ENCODE results near the gene SERP2. TPM values are rescaled to one million over a fixed set of nuclear protein-coding genes. Genes with fewer than 3 reads are reported as not detected.

The SERP2 gene
- total RNA-seq, 2 donors from 2014 or later: 3.2 to 6.4 TPM

DNA sequence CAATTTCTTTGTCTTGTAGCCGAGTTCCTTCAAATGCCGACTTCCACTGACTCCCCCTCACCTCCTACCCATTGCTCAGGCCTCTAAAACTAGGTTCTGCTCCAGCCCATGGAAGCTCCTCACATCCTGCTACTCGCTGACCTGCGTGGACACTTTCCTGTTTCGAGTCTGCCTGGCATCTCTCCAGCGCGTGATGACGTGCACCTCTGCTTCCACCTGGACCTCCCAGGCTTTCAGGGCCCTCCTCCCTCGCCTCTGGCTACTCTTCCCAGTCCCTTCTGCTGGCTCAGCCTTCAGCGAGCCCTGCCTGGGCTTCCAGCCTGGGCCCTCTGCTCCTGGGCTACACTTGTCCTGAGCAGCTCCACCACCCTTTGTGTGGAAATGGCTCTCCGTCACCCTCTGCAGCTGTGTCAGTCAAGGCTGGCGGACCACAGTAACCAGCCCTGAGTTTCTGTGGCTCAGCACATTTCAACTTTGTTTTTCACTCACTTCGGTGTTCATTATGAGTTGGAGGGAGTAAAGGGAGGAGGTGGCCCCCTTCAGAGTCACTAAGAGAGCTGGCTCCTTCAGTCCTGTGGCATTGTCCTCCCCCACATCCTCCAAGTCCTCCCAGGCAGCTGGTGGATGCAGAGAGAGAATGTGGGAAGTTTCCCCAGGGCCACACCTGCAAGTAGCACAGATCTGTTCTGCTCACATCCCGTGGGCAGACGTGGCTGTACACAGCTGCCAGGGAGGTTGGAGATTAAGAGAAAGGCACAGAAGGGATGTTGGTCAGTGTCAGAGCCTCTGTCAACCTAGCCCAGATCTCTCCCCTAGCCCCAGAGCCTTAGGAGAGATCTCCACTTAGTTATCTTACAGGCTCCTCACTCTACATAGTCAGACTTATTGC is 49.4 kb downstream of the SERP2 start:
- intact Hi-C loops (cut with DNase I, micrococcal nuclease): no loop called here
- no peak for ATAC-seq
- no peak for DNase-seq

GRCh38 chr13:44423824-44424223 is 50.2 kb downstream of the SERP2 start:
- intact Hi-C loops (cut with DNase I, micrococcal nuclease): no loop called here
- no peak for ATAC-seq

DNA sequence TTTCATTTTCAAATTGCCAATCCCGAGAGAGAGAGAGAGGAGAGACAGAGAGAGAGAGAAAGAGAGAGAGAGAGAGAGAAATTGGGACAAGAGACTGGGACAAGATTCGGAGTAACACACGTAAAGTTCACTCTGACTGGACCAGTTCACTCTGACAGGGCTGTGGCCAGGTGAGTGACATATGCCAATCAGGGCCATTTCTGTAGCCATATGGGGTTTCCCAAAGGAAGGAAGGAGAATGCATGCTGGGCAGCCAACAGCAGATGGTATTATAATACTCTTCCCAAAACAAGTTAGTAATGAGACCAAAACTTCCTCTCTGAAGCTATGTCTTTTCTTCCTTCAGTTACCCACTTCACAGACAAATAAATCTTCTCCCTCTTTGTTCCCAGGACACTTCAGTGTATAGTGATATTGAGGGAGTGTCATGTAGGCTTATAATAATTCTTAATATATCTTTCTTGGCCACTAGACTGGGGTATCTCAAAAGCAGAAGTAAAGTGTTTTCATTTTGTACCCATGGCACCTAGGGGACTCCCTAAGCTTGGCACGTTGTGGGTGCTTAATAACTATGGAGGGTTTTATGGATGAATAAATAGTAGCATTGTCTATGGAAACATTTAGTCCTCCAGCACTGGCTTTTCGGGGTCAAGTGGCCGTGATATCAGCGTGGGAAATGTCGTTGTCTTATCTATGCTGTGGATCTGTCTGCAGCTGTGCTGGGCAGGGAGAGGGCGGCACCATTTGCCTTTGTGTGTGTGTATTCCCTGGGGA is 51.6 kb downstream of the SERP2 start:
- intact Hi-C loops (cut with DNase I, micrococcal nuclease): no loop called here
- no peak for ATAC-seq
- DNase-seq: no peak

More at GRCh38 chr13:44423824-44424223, 50.2 kb downstream of the SERP2 start:
- DNase-seq: no peak

DNA sequence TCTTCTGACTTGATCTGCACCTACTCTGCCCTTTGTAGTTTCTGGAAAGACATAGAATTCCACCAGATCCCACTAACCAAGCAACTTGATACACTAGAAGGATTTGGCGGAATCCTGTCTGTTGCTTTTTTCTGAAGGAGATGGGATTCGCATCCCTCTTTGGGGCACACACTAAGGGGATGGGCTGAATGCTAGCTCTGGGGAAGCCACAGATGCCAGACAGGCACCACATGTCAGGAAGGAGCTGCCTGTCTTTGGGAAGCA is 52.1 kb downstream of the SERP2 start:
- ATAC-seq (no peak), DNase-seq (no peak)
- intact Hi-C loops (cut with DNase I, micrococcal nuclease): no loop called here

- DNase-seq: no peak
- intact Hi-C loops (cut with DNase I, micrococcal nuclease): no loop called here
- ATAC-seq: no peak
Observed at GRCh38 chr13:44426461-44426860, 52.8 kb downstream of the SERP2 start.

DNA sequence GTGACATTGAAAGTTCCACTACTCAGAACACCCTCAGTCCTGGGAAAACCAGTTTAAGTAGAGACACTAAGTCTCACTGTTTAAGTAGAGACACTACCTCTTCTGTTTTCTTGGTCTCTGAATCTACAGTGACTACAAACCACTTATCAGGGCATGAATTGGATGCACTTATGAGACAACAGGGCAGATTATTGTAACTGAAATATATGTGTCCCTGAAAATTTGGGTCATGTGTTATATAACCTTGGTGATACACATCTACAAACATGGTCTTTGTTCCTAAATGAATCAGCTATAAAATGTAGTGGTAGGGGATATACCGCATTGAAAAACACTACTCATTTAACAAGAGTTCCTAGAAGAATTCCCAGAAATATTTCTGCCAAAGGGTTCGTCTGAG is 55.7 kb downstream of the SERP2 start:
- ATAC-seq: no peak
- intact Hi-C loops (cut with DNase I, micrococcal nuclease): no loop called here
- DNase-seq: no peak

- intact Hi-C loops (cut with DNase I, micrococcal nuclease): loop anchor here in 1 of 2 donors (10.0 kb wide), 1 partner anchor 126 kb away; no protein-coding TSS in a partner anchor
- ATAC-seq (peak; percentile 66), DNase-seq (peak; percentile 52 to 71)
Observed at GRCh38 chr13:44431150-44431549, 57.5 kb downstream of the SERP2 start.

GRCh38 chr13:44432650-44433049 is 59.0 kb downstream of the SERP2 start:
- ATAC-seq: no peak
- intact Hi-C loops (cut with DNase I, micrococcal nuclease): loop anchor here in 1 of 2 donors (10.0 kb wide), 1 partner anchor 128 kb away; no protein-coding TSS in a partner anchor
- no peak for DNase-seq

DNA sequence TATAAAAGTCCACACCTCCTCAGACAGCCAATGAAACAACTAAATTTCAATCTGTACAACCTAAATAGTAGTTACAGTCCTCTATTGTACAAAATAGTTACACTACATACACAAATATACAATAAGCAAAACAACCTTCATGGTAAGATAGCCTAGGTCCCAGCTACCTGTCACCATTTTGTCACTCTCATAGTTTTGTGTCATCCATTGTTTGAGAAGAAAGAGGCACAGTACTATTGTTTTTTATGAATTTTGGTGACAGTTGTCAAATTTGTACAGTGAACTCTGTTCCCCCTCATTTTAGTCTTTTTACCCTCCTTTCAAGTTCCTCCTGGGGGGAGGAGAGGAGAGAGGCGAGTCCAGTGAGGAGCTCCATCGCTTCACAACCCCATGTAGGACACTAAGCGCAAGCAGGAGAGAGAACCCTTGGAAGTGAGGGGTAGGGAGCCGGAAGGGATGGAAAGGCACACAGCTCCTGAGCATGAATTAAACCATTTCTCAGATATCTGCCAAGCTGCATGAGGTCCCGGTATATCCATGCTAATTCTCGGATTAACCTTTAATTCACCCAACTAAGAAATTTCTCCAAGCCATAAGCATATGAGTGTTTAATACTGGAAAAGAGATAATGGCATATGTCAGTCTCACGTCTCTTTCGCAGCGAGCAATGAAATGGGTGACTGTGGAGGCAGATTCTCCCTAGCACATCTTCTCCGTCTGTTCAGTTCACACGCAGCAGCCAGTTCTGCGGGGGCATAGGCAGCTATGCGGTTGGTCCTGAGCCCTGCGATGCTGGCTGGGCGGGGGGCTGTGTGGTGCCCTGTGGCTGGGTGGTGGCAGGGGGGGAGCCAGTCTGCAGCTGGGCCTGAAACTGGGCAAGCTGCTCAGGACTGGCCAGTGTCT is 60.5 kb downstream of the SERP2 start:
- DNase-seq: peak in 1 of 2 donors; percentile 47
- intact Hi-C loops (cut with DNase I, micrococcal nuclease): loop anchor here in 1 of 2 donors (10.0 kb wide), 1 partner anchor 129 kb away; no protein-coding TSS in a partner anchor
- ATAC-seq: no peak

DNA sequence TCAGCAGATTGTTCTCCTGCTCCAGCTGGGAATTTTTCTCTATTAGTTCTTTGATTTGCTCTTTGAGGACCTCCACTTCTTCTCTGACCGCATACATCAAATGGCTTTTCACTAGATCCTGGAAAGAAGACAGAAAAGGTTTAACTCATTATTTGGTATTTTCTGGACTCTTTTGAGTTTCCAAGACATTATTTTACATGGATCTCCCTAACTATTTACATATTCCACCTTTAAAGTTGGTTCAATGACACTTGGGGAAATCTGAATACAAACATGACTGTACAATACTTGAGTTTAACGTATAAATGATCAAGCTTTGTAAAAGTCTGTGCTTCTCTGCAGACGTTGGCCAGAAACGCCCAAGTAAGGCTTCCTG is 61.1 kb downstream of the SERP2 start:
- ATAC-seq (no peak), DNase-seq (no peak)
- intact Hi-C loops (cut with DNase I, micrococcal nuclease): loop anchor here in 1 of 2 donors (5.0 to 10.0 kb wide), 2 partner anchors 130 to 382 kb away; no protein-coding TSS in a partner anchor

GRCh38 chr13:44435142-44435918 is 61.7 kb downstream of the SERP2 start:
- peak; percentile 75 for ATAC-seq
- intact Hi-C loops (cut with DNase I, micrococcal nuclease): loop anchor here in 1 of 2 donors (5.0 to 10.0 kb wide), 2 partner anchors 131 to 383 kb away; no protein-coding TSS in a partner anchor
- peak; percentile 97 to 98 for DNase-seq

- intact Hi-C loops (cut with DNase I, micrococcal nuclease): loop anchor here in 1 of 2 donors (5.0 to 10.0 kb wide), 2 partner anchors 131 to 384 kb away; no protein-coding TSS in a partner anchor
- DNase-seq (no peak), ATAC-seq (no peak)
Observed at GRCh38 chr13:44435919-44436510, 62.4 kb downstream of the SERP2 start.

GRCh38 chr13:44436589-44437337 is 63.1 kb downstream of the SERP2 start:
- peak; percentile 95 to 96 for DNase-seq
- intact Hi-C loops (cut with DNase I, micrococcal nuclease): loop anchor here in 1 of 2 donors (5.0 to 10.0 kb wide), 2 partner anchors 132 to 384 kb away; no protein-coding TSS in a partner anchor
- ATAC-seq: peak; percentile 78

DNA sequence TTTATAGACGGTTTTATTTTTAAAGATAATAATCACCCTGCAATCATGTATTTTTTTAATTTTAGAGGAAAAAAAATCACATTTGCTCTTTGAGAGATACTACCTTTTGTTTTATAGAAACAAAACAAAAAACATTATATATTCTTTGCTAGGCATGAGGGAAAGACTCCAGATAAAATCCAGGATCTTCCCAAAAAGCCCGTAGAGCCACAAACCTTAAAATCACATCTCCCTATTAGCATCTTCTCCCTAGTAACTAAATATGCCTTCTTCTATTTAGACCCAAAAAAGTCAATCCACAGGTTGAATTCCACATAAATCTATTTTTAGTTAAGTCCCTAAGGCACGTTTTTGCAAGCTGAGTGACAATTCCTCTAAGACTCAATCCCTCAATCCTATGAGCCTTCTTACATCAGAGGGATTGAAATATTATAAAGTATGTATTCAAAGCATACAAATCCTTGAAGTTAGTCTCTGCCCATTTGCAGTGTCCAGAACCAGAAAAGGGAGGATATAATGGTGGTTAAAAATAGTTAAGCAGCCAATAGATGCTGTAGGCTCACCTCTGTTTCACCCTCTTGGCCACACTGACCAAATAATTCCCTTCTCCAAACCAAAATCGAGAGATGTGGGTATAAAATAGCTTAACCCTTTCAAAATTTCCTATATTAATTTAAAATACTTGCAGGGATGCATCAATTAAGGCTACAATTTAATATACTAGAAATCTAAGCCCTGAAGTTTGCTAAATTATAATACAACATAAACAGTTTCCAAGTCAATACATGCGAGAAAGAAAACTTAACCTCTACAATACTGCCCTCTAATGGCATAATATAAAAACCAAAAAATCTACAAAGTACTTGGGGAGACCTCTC is 64.0 kb downstream of the SERP2 start:
- intact Hi-C loops (cut with DNase I, micrococcal nuclease): loop anchor here in 1 of 2 donors (5.0 to 10.0 kb wide), 2 partner anchors 133 to 385 kb away; no protein-coding TSS in a partner anchor
- no peak for DNase-seq
- ATAC-seq: no peak

- intact Hi-C loops (cut with DNase I, micrococcal nuclease): loop anchor here in 1 of 2 donors (5.0 to 10.0 kb wide), 2 partner anchors 133 to 386 kb away; no protein-coding TSS in a partner anchor
- ATAC-seq: no peak
Observed at GRCh38 chr13:44438234-44438579, 64.6 kb downstream of the SERP2 start.

More at GRCh38 chr13:44438234-44438579, 64.6 kb downstream of the SERP2 start:
- no peak for DNase-seq

Measured in left colon (tissue), 2 donors.